Neural progenitor cell (in vitro differentiated cells): ENCODE results near the gene ADCYAP1. TPM values are rescaled to one million over a fixed set of nuclear protein-coding genes. Genes with fewer than 3 reads are reported as not detected.

ENCODE experiments used
- DNase-seq: peaks from one replicate; pipeline ENCODE4 v3.0.0-alpha.2; 2016; ENCODE audit warnings: low spot score
- H2AFZ ChIP-seq: fragments of 200-600 bp; sonication (generic); replicated peaks from 2 replicates; pipeline ENCODE4 v1.6.1; 2016; ENCODE audit warnings: antibody characterized with exemption
- H3F3A ChIP-seq: fragments of 200-600 bp; sonication (generic); 2 replicates; pipeline ENCODE4 v1.6.1; 2016; ENCODE audit warnings: antibody characterized with exemption, low read depth
- H3K27ac ChIP-seq: fragments of 200-600 bp; sonication (generic); 2 replicates; pipeline ENCODE4 v1.5.1; 2016; ENCODE audit warnings: mild to moderate bottlenecking
- H3K27me3 ChIP-seq: fragments of 200-600 bp; sonication (generic); 2 replicates; pipeline ENCODE4 v1.6.1; 2016; ENCODE audit warnings: mild to moderate bottlenecking, moderate library complexity
- H3K36me3 ChIP-seq: fragments of 200-600 bp; sonication (generic); 2 replicates; pipeline ENCODE4 v1.5.1; 2016
- H3K4me1 ChIP-seq: fragments of 200-600 bp; sonication (generic); 2 replicates; pipeline ENCODE4 v1.6.1; 2016; ENCODE audit warnings: mixed run types
- H3K4me2 ChIP-seq: fragments of 200-600 bp; sonication (generic); 2 replicates; pipeline ENCODE4 v1.6.1; 2016
- H3K4me3 ChIP-seq: fragments of 200-600 bp; sonication (generic); 2 replicates; pipeline ENCODE4 v1.5.1; 2016
- H3K79me2 ChIP-seq: fragments of 200-600 bp; sonication (generic); 2 replicates; pipeline ENCODE4 v1.6.1; 2016; ENCODE audit warnings: low read depth
- H3K9ac ChIP-seq: fragments of 200-600 bp; sonication (generic); 2 replicates; pipeline ENCODE4 v1.6.1; 2016
- H3K9me3 ChIP-seq: fragments of 200-600 bp; sonication (generic); 2 replicates; pipeline ENCODE4 v1.5.1; 2016; ENCODE audit warnings: low read depth
- H4K20me1 ChIP-seq: fragments of 200-600 bp; sonication (generic); 2 replicates; pipeline ENCODE4 v1.6.1; 2016; ENCODE audit warnings: low read depth
- H3K27ac Mint-ChIP-seq: 3 replicates; pipeline ENCODE4 v1.8.0; 2021; ENCODE audit warnings: mixed read lengths
- H3K27me3 Mint-ChIP-seq: 2 replicates; pipeline ENCODE4 v1.8.0; 2022; ENCODE audit warnings: low read depth, mild to moderate bottlenecking, inconsistent platforms, moderate library complexity, mixed read lengths; ENCODE audit not compliant: insufficient read depth
- H3K36me3 Mint-ChIP-seq: 3 replicates; pipeline ENCODE4 v1.8.0; 2021; ENCODE audit warnings: mixed read lengths
- H3K4me1 Mint-ChIP-seq: 3 replicates; pipeline ENCODE4 v1.8.0; 2021; ENCODE audit warnings: mixed read lengths
- H3K4me3 Mint-ChIP-seq: 3 replicates; pipeline ENCODE4 v1.8.0; 2021; ENCODE audit warnings: mild to moderate bottlenecking, moderate library complexity, mixed read lengths
- H3K9me3 Mint-ChIP-seq: 3 replicates; pipeline ENCODE4 v1.8.0; 2020; ENCODE audit warnings: mixed read lengths
- EZH2 ChIP-seq: fragments of 200-600 bp; sonication (generic); IDR thresholded peaks from 2 replicates; pipeline ENCODE4 v1.6.1; 2017; ENCODE audit warnings: antibody characterized with exemption, mild to moderate bottlenecking, moderate library complexity
- EZH2phosphoT487 ChIP-seq: fragments of 200-600 bp; sonication (generic); IDR thresholded peaks from 2 replicates; pipeline ENCODE4 v1.6.1; 2017; ENCODE audit warnings: antibody characterized with exemption
- total RNA-seq: library from RNA; depleted of rRNA; stranded (reverse); fragments of >200 nt; gene quantifications from 2 replicates; pipeline ENCODE4 v1.2.3, GENCODE V29; 2015; ENCODE audit warnings: low replicate concordance
- TF ChIP-seq, protein P1 (sequence below): fragments of 200-600 bp; sonication (generic); IDR thresholded peaks from 2 replicates; pipeline ENCODE4 v1.5.1; 2017; ENCODE audit warnings: antibody characterized with exemption, mild to moderate bottlenecking

ADCYAP1 gene
- total RNA-seq, 1 donor from 2014 or later: 0.04 TPM

- no peak overlapping the region for H3K4me3 ChIP-seq
- H3K27ac Mint-ChIP-seq: no peak overlapping the region
- H2AFZ ChIP-seq: no peak overlapping the region
- H3K9me3 ChIP-seq: no peaks in the 10 kb centered on the region
- H3K4me1 Mint-ChIP-seq: no peaks in the 10 kb centered on the region
- no peak overlapping the region for H3K9ac ChIP-seq
- TF ChIP-seq EZH2phosphoT487: no peak
- no peak for TF ChIP-seq EZH2
- TF ChIP-seq, protein P1, sequence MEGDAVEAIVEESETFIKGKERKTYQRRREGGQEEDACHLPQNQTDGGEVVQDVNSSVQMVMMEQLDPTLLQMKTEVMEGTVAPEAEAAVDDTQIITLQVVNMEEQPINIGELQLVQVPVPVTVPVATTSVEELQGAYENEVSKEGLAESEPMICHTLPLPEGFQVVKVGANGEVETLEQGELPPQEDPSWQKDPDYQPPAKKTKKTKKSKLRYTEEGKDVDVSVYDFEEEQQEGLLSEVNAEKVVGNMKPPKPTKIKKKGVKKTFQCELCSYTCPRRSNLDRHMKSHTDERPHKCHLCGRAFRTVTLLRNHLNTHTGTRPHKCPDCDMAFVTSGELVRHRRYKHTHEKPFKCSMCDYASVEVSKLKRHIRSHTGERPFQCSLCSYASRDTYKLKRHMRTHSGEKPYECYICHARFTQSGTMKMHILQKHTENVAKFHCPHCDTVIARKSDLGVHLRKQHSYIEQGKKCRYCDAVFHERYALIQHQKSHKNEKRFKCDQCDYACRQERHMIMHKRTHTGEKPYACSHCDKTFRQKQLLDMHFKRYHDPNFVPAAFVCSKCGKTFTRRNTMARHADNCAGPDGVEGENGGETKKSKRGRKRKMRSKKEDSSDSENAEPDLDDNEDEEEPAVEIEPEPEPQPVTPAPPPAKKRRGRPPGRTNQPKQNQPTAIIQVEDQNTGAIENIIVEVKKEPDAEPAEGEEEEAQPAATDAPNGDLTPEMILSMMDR: no peak
- no peaks in the 10 kb centered on the region for H3K9me3 Mint-ChIP-seq
- no peaks in the 10 kb centered on the region for H3K27me3 ChIP-seq
- H3K36me3 ChIP-seq: no peaks in the 10 kb centered on the region
- no peaks in the 10 kb centered on the region for H3K79me2 ChIP-seq
- H3K4me1 ChIP-seq: no peaks in the 10 kb centered on the region
- no peak overlapping the region for H3K4me3 Mint-ChIP-seq
- no peak overlapping the region for H3K4me2 ChIP-seq
- H3K27me3 Mint-ChIP-seq: peaks cover 2% of the 10 kb centered on the region
- no peaks in the 10 kb centered on the region for H3K36me3 Mint-ChIP-seq
- H3K27ac ChIP-seq: no peak overlapping the region
- no peak for DNase-seq
- no peaks in the 10 kb centered on the region for H4K20me1 ChIP-seq
- H3F3A ChIP-seq: no peaks in the 10 kb centered on the region
Observed at GRCh38 chr18:944440-944839, 39.8 kb downstream of the ADCYAP1 start.

DNA sequence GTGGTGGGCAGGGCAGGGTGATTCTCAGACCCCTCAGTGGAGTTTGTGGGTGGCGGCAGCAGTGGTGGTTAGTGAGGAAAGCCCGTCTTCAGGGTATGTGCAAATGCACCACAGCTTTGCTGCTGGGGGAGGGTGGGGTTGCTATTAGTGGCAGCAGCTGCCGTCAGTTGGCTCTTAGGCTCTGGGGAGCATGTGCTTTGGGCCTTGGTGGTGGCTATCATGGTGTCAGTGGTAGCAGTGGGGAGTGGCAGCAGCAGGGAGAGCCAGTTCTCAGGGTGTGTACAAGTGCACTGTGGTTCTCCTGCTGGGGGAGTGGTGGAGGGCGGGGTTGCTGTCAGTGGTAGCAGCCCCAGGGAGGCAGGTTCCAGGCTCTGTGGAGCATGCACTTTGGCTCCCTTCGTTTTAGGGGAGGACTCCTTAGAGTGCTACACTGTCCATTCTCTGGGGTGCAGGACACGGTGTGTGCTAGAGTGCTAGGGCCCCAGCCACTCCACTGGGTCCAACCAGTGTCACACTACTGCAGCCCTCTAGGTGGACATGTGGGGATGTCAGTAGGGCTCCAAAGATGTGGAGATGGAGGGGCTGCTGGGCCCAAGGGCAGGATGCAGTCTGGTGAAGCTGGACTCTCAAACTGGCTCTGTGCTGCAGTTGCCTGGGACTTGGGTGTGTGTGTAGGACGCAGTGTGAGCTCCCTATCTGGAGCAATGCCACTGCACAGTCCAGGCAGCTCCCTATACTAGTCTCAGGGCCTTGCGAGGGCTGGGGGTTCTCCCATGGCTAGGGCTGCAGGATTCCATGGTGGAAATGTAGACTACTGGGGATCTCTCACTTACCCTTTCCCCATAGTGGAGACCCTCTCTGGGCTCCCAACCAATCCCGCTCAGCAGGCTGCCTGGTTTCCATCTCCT is 45.3 kb downstream of the ADCYAP1 start:
- no peak overlapping the region for H3K27ac ChIP-seq
- H3K4me3 ChIP-seq: no peak overlapping the region
- no peak for DNase-seq
- H4K20me1 ChIP-seq: no peaks in the 10 kb centered on the region
- Mint-ChIP-seq H3K4me1 (peaks cover 8% of the 10 kb centered on the region), H3K27ac (no peak overlapping the region), H3K4me3 (no peak overlapping the region), H3K36me3 (no peaks in the 10 kb centered on the region), H3K9me3 (no peaks in the 10 kb centered on the region), H3K27me3 (peaks cover 3% of the 10 kb centered on the region)
- no peaks in the 10 kb centered on the region for H3K36me3 ChIP-seq
- no peak overlapping the region for H3K4me2 ChIP-seq
- no peak overlapping the region for H3K9ac ChIP-seq
- H3K79me2 ChIP-seq: no peaks in the 10 kb centered on the region
- TF ChIP-seq EZH2phosphoT487: no peak
- TF ChIP-seq, protein P1: no peak
- no peak for TF ChIP-seq EZH2
- H2AFZ ChIP-seq: no peak overlapping the region
- H3K27me3 ChIP-seq: no peaks in the 10 kb centered on the region
- no peaks in the 10 kb centered on the region for H3F3A ChIP-seq
- H3K9me3 ChIP-seq: no peaks in the 10 kb centered on the region
- no peaks in the 10 kb centered on the region for H3K4me1 ChIP-seq

- H3F3A ChIP-seq: no peaks in the 10 kb centered on the region
- no peak overlapping the region for H3K9ac ChIP-seq
- no peak overlapping the region for H3K4me2 ChIP-seq
- Mint-ChIP-seq H3K27me3 (peaks cover 3% of the 10 kb centered on the region), H3K36me3 (no peaks in the 10 kb centered on the region), H3K27ac (no peak overlapping the region), H3K9me3 (no peaks in the 10 kb centered on the region), H3K4me3 (no peak overlapping the region), H3K4me1 (peaks cover 8% of the 10 kb centered on the region)
- no peak for DNase-seq
- H3K4me3 ChIP-seq: no peak overlapping the region
- H4K20me1 ChIP-seq: no peaks in the 10 kb centered on the region
- H3K27me3 ChIP-seq: no peaks in the 10 kb centered on the region
- H3K79me2 ChIP-seq: no peaks in the 10 kb centered on the region
- no peak overlapping the region for H2AFZ ChIP-seq
- TF ChIP-seq EZH2phosphoT487 (no peak), EZH2 (no peak)
- TF ChIP-seq, protein P1: no peak
- H3K9me3 ChIP-seq: no peaks in the 10 kb centered on the region
- no peaks in the 10 kb centered on the region for H3K36me3 ChIP-seq
- no peak overlapping the region for H3K27ac ChIP-seq
- H3K4me1 ChIP-seq: no peaks in the 10 kb centered on the region
Observed at GRCh38 chr18:950882-951495, 46.3 kb downstream of the ADCYAP1 start.
